ENCODE measurements around the gene DHRSX.

Gene DHRSX

DNA sequence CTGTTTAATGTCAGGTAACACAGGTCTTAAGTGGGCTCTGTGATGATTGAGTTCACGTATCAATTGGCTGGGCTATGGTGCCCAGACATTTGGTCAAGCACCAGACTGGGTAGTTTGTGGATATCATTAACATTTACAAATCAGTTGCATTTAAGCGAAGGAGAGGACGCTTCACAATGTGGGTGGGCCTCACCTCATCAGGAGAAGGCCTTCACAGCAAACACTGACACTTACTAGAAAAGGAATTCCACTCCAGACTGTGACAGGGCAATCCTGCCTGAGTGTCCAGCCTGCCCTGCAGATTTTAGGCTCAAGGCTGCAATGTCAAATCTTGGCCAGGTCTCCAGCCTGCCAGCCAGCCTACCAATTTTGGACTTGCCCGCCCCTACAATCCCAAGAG is 270.3 kb downstream of the DHRSX start:
- DNase-seq (ENCODE audit: low read depth, low spot score) = no peak
- CTCF ChIA-PET = no interaction called here
- POLR2A ChIA-PET = no interaction called here
- no peak overlapping the region for H3K4me3 ChIP-seq (ENCODE audit: low read depth, low read length)
- TF ChIP-seq, protein P1, sequence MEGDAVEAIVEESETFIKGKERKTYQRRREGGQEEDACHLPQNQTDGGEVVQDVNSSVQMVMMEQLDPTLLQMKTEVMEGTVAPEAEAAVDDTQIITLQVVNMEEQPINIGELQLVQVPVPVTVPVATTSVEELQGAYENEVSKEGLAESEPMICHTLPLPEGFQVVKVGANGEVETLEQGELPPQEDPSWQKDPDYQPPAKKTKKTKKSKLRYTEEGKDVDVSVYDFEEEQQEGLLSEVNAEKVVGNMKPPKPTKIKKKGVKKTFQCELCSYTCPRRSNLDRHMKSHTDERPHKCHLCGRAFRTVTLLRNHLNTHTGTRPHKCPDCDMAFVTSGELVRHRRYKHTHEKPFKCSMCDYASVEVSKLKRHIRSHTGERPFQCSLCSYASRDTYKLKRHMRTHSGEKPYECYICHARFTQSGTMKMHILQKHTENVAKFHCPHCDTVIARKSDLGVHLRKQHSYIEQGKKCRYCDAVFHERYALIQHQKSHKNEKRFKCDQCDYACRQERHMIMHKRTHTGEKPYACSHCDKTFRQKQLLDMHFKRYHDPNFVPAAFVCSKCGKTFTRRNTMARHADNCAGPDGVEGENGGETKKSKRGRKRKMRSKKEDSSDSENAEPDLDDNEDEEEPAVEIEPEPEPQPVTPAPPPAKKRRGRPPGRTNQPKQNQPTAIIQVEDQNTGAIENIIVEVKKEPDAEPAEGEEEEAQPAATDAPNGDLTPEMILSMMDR (IDR thresholded peaks at IDR 0.05; ENCODE audit: insufficient read depth, low read length, missing control alignments) = no peak

DNA sequence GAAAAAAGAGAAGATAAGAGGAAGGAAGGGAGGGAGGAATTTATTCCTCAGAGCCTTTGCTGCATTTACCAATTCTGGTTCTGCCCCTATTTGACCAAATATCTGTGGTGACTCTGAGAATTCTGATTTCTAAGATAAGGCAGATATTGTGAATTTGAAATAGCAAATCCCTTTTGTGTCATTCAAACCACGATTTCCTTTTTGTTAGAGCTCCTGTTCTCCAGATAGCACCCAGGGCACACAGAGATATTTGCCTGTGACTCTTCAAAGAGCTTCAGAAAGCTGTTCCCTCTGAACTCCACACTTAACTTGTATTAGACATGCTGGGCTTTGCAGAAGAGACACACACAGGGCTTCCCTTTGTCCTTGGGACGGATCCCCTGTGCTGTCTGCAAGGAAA is 272.2 kb downstream of the DHRSX start:
- POLR2A ChIA-PET = no interaction called here

GRCh38 chrX:2226906-2227656 is 273.7 kb downstream of the DHRSX start:
- H3K4me3 ChIP-seq (ENCODE audit: low read depth, low read length) = no peak overlapping the region
- DNase-seq (ENCODE audit: low read depth, low spot score) = no peak
- CTCF ChIA-PET = no interaction called here
- POLR2A ChIA-PET = no interaction called here
- TF ChIP-seq, protein P1 (IDR thresholded peaks at IDR 0.05; ENCODE audit: insufficient read depth, low read length, missing control alignments) = no peak

More for the DNA sequence above, 272.2 kb downstream of the DHRSX start:
- no peak for DNase-seq (ENCODE audit: low read depth, low spot score)
- no peak overlapping the region for H3K4me3 ChIP-seq (ENCODE audit: low read depth, low read length)
- TF ChIP-seq, protein P1 (IDR thresholded peaks at IDR 0.05; ENCODE audit: insufficient read depth, low read length, missing control alignments) = no peak
- CTCF ChIA-PET = no interaction called here

DNA sequence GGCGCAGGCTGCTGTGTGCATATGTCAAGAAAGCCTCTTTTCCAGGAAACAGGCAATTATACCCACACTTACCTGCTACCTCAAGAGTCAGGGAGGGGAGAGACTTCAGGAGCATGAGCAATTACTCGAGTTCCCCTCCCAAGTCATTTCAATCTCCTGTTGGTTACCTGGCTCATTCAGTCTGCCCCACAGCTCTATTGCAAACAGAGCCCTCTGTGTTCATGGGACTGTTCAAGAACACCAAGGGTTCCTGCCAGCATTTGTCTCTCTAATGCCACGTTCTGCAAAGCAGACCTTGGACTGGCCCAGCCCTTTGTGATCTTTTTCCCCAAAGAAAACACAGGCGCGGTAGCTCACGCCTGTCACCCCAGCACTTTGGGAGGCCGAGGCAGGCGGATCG is 274.6 kb downstream of the DHRSX start:
- H3K4me3 ChIP-seq (ENCODE audit: low read depth, low read length) = no peak overlapping the region
- ChIA-PET CTCF (no interaction called here), POLR2A (no interaction called here)
- TF ChIP-seq, protein P1 (IDR thresholded peaks at IDR 0.05; ENCODE audit: insufficient read depth, low read length, missing control alignments) = no peak
- DNase-seq (ENCODE audit: low read depth, low spot score) = no peak

DNA sequence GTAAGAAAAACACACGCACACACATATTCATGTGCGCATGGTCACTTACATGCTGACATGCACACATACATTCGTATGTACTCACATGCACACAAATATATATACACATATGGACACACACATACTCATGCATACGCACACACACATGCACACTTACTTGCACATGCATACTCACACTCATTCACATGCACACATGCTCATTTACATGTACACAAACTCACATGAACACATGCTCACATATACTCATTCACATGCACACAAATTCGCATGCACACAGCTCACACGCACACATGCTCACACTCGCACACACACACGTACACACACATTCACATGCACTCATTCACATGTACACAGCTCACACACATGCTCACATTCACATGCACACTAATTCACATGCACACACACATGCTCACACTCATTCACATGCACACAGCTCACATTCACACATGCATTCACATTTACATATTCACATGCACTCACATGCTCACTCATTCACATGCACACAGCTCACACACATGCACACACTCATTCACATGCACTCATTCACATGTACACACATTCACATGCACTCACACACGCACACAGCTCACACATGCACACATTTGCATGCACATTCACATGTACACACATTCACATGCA is 276.1 kb downstream of the DHRSX start:
- TF ChIP-seq, protein P1 (IDR thresholded peaks at IDR 0.05; ENCODE audit: insufficient read depth, low read length, missing control alignments) = no peak
- DNase-seq (ENCODE audit: low read depth, low spot score) = no peak
- H3K4me3 ChIP-seq (ENCODE audit: low read depth, low read length) = no peak overlapping the region
- ChIA-PET CTCF (no interaction called here), POLR2A (no interaction called here)

- TF ChIP-seq, protein P1 (IDR thresholded peaks at IDR 0.05; ENCODE audit: insufficient read depth, low read length, missing control alignments) = no peak
- no peak overlapping the region for H3K4me3 ChIP-seq (ENCODE audit: low read depth, low read length)
- no peak for DNase-seq (ENCODE audit: low read depth, low spot score)
- CTCF ChIA-PET = no interaction called here
- POLR2A ChIA-PET = no interaction called here
Observed at GRCh38 chrX:2224161-2224560, 276.6 kb downstream of the DHRSX start.
